ENCODE data around the gene CFAP97D1.

DNA sequence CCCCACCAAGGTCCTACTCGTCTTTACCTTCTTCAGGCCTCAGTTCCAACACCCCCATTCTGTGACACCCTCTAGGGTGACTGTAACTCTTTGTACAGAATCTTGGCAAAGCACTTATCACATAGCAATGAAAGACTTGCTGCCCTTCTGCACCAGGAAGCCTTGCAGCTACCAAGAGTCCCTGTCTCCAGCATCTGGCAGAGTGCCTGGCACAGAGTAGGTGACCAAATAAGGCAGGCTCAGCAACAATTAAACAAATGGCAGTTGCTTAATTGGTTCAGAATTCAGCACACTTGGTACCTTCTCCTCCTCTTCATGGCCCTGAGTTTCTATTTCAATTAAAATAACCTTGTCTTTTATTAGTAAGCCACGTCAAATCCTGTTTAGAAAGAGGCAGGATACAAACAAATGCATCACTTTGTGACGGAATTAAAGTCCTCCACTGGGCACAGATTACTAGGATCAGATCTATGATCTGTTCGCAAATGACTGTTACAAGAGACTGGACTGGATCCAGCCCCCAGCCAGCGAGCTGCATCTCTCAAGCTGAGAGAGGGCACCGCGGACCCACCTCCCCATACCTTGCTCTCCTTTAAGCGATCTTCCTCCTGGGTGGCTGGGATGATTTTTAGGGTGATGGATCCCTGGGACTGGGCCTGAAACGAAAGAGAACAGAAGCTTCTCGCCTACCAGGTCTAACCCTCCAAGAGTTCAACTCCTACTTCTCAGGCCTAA, 43.3 kb downstream of the CFAP97D1 start:
- no peak for TF ChIP-seq POLR2A (IDR thresholded peaks at IDR 0.05)
- TF ChIP-seq, protein P1, sequence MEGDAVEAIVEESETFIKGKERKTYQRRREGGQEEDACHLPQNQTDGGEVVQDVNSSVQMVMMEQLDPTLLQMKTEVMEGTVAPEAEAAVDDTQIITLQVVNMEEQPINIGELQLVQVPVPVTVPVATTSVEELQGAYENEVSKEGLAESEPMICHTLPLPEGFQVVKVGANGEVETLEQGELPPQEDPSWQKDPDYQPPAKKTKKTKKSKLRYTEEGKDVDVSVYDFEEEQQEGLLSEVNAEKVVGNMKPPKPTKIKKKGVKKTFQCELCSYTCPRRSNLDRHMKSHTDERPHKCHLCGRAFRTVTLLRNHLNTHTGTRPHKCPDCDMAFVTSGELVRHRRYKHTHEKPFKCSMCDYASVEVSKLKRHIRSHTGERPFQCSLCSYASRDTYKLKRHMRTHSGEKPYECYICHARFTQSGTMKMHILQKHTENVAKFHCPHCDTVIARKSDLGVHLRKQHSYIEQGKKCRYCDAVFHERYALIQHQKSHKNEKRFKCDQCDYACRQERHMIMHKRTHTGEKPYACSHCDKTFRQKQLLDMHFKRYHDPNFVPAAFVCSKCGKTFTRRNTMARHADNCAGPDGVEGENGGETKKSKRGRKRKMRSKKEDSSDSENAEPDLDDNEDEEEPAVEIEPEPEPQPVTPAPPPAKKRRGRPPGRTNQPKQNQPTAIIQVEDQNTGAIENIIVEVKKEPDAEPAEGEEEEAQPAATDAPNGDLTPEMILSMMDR (IDR thresholded peaks at IDR 0.05) = no peak
- no peak for TF ChIP-seq EP300 (IDR thresholded peaks at IDR 0.05)
- TF ChIP-seq POLR2AphosphoS5 (IDR thresholded peaks at IDR 0.05) = no peak

Data from gastroesophageal sphincter (tissue), 3 donors.